ENCODE results near the gene SDHB.

DNA sequence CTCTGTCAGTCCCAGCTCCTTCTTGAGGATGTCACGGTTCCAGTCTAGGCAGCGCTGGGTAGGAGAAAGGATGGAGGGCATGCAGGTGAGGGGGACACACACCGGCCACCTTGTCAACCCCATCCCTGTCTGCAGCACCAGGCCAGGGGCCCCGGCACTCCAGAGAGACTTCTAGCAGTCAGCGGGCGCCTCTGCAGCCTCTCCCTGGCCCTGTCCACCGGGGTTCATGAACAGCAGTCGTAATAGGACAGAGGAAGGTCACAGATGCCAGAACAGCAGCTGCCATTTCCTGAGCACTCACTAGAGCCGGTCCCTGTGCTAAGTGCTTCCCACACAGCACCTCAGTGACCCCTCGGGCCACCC lies 16.3 kb upstream of the SDHB start:
- TF ChIP-seq, protein P1, sequence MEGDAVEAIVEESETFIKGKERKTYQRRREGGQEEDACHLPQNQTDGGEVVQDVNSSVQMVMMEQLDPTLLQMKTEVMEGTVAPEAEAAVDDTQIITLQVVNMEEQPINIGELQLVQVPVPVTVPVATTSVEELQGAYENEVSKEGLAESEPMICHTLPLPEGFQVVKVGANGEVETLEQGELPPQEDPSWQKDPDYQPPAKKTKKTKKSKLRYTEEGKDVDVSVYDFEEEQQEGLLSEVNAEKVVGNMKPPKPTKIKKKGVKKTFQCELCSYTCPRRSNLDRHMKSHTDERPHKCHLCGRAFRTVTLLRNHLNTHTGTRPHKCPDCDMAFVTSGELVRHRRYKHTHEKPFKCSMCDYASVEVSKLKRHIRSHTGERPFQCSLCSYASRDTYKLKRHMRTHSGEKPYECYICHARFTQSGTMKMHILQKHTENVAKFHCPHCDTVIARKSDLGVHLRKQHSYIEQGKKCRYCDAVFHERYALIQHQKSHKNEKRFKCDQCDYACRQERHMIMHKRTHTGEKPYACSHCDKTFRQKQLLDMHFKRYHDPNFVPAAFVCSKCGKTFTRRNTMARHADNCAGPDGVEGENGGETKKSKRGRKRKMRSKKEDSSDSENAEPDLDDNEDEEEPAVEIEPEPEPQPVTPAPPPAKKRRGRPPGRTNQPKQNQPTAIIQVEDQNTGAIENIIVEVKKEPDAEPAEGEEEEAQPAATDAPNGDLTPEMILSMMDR (IDR thresholded peaks at IDR 0.05), result no peak
- no peak for TF ChIP-seq POLR2A (IDR thresholded peaks at IDR 0.05)
